HG02840 (cell line): ENCODE measurements around the gene SSX4B.
"Not testable (repeated sequence)": the region's sequence is repeated elsewhere in the genome, so short reads cannot be mapped to it uniquely, and the experiment has no call there.

ENCODE experiments used
- ATAC-seq: cut with Tn5 transposase; IDR thresholded peaks from one replicate; pipeline ENCODE4 v1.9.1; 2021; ENCODE audit warnings: mild to moderate bottlenecking, moderate library complexity, moderate number of reproducible peaks; ENCODE audit not compliant: unreplicated experiment, low FRiP score

The SSX4B gene

GRCh38 chrX:48356315-48357094 lies 55.3 kb downstream of the SSX4B start, which contains the start of gene SSX3:
TSS of gene SSX3 (minus strand) at chrX:48356703. CDS start at chrX:48355249, 1,454 bp downstream.
- not testable (repeated sequence) for ATAC-seq
